Measurements from ENCODE around the gene P4HB. TPM values are rescaled to one million over a fixed set of nuclear protein-coding genes. Genes with fewer than 3 reads are reported as not detected.

The P4HB gene
- total RNA-seq, 1 experiment from 2014 or later: 666 TPM

Other genes starting within 250 kb of the P4HB start
- gene NPLOC4, start 223.4 kb downstream of the P4HB start, total RNA-seq (2014; rRNA removed; shearing (Covaris generic)): 26.9 and 30.8 TPM in 2 replicates
- gene TSPAN10, start 223.3 kb downstream of the P4HB start, total RNA-seq (2014; rRNA removed; shearing (Covaris generic)): 1.3 and 2.1 TPM in 2 replicates
- 0.29 TPM in 1 of 2 replicates, not detected in the other for gene PDE6G, start 204.0 kb downstream of the P4HB start, total RNA-seq (2014; rRNA removed; shearing (Covaris generic))
- 36.5 and 54.0 TPM in 2 replicates for gene OXLD1, start 193.9 kb downstream of the P4HB start, total RNA-seq (2014; rRNA removed; shearing (Covaris generic))
- gene CCDC137, start 193.8 kb downstream of the P4HB start, total RNA-seq (2014; rRNA removed; shearing (Covaris generic)): 7.7 and 14.1 TPM in 2 replicates
- gene ARL16, start 176.7 kb downstream of the P4HB start, total RNA-seq (2014; rRNA removed; shearing (Covaris generic)): 28.6 and 30.9 TPM in 2 replicates
- gene HGS, start 176.5 kb downstream of the P4HB start, total RNA-seq (2014; rRNA removed; shearing (Covaris generic)): 42.4 and 47.5 TPM in 2 replicates
- 12.6 and 13.0 TPM in 2 replicates for gene MRPL12, start 157.2 kb downstream of the P4HB start, total RNA-seq (2014; rRNA removed; shearing (Covaris generic))
- 45.9 and 53.0 TPM in 2 replicates for gene SLC25A10, start 148.3 kb downstream of the P4HB start, total RNA-seq (2014; rRNA removed; shearing (Covaris generic))
- gene GCGR, start 56.4 kb downstream of the P4HB start, total RNA-seq (2014; rRNA removed; shearing (Covaris generic)): not detected in 2 replicates
- gene MCRIP1, start 27.2 kb downstream of the P4HB start, total RNA-seq (2014; rRNA removed; shearing (Covaris generic)): 34.1 and 48.1 TPM in 2 replicates
- not detected in 2 replicates for gene PPP1R27, start 25.5 kb downstream of the P4HB start, total RNA-seq (2014; rRNA removed; shearing (Covaris generic))
- 137 and 170 TPM in 2 replicates for gene ARHGDIA, start 10.8 kb upstream of the P4HB start, total RNA-seq (2014; rRNA removed; shearing (Covaris generic))
- gene ALYREF, start 31.1 kb upstream of the P4HB start, total RNA-seq (2014; rRNA removed; shearing (Covaris generic)): 159 and 274 TPM in 2 replicates
- 241 and 342 TPM in 2 replicates for gene ANAPC11, start 31.2 kb upstream of the P4HB start, total RNA-seq (2014; rRNA removed; shearing (Covaris generic))
- 3.7 and 3.9 TPM in 2 replicates for gene NPB, start 41.7 kb upstream of the P4HB start, total RNA-seq (2014; rRNA removed; shearing (Covaris generic))
- 39.7 and 45.7 TPM in 2 replicates for gene PCYT2, start 50.9 kb upstream of the P4HB start, total RNA-seq (2014; rRNA removed; shearing (Covaris generic))
- gene SIRT7, start 57.6 kb upstream of the P4HB start, total RNA-seq (2014; rRNA removed; shearing (Covaris generic)): 10.0 and 10.1 TPM in 2 replicates
- gene MAFG, start 67.2 kb upstream of the P4HB start, total RNA-seq (2014; rRNA removed; shearing (Covaris generic)): 10.1 TPM in 2 replicates
- gene PYCR1, start 76.8 kb upstream of the P4HB start, total RNA-seq (2014; rRNA removed; shearing (Covaris generic)): 36.4 and 53.4 TPM in 2 replicates
- gene MYADML2, start 86.7 kb upstream of the P4HB start, total RNA-seq (2014; rRNA removed; shearing (Covaris generic)): not detected in 2 replicates
- 0.24 TPM in 1 of 2 replicates, not detected in the other for gene NOTUM, start 100.7 kb upstream of the P4HB start, total RNA-seq (2014; rRNA removed; shearing (Covaris generic))
- gene ASPSCR1, start 117.1 kb upstream of the P4HB start, total RNA-seq (2014; rRNA removed; shearing (Covaris generic)): 18.1 and 18.5 TPM in 2 replicates
- 119 and 144 TPM in 2 replicates for gene CENPX, start 162.3 kb upstream of the P4HB start, total RNA-seq (2014; rRNA removed; shearing (Covaris generic))
- gene LRRC45, start 162.8 kb upstream of the P4HB start, total RNA-seq (2014; rRNA removed; shearing (Covaris generic)): 8.1 and 17.6 TPM in 2 replicates
- gene RAC3, start 171.1 kb upstream of the P4HB start, total RNA-seq (2014; rRNA removed; shearing (Covaris generic)): 10.7 and 13.1 TPM in 2 replicates
- 82.2 and 86.2 TPM in 2 replicates for gene DCXR, start 177.2 kb upstream of the P4HB start, total RNA-seq (2014; rRNA removed; shearing (Covaris generic))
- gene RFNG, start 191.3 kb upstream of the P4HB start, total RNA-seq (2014; rRNA removed; shearing (Covaris generic)): 12.9 and 14.3 TPM in 2 replicates
- 84.0 and 94.3 TPM in 2 replicates for gene GPS1, start 191.4 kb upstream of the P4HB start, total RNA-seq (2014; rRNA removed; shearing (Covaris generic))
- 34.0 and 39.3 TPM in 2 replicates for gene DUS1L, start 205.3 kb upstream of the P4HB start, total RNA-seq (2014; rRNA removed; shearing (Covaris generic))
- 26.4 and 28.7 TPM in 2 replicates for gene FASN, start 237.7 kb upstream of the P4HB start, total RNA-seq (2014; rRNA removed; shearing (Covaris generic))